HAP-1 (cell line): ENCODE measurements around the gene ARMC10.
"Not testable (repeated sequence)": the region's sequence is repeated elsewhere in the genome, so short reads cannot be mapped to it uniquely, and the experiment has no call there.

Experiments used
- DNase-seq, 2 experiments: peaks; one replicate each; pipeline ENCODE4 v3.0.0-alpha.2; 2016 to 2020; ENCODE audit warnings: low spot score in 2 of 2
- H3K27me3 ChIP-seq: fragments of 250-450 bp; sonication (Bioruptor Pico); 2 replicates; pipeline ENCODE4 v1.5.1; 2020; ENCODE audit warnings: low read depth, mild to moderate bottlenecking, moderate library complexity
- H3K36me3 ChIP-seq: fragments of 250-450 bp; sonication (Bioruptor Pico); replicated peaks from 2 replicates; pipeline ENCODE4 v1.5.1; 2020; ENCODE audit warnings: mild to moderate bottlenecking
- H3K4me1 ChIP-seq: fragments of 250-450 bp; sonication (Bioruptor Pico); 2 replicates; pipeline ENCODE4 v1.5.1; 2020; ENCODE audit warnings: mild to moderate bottlenecking
- H3K4me3 ChIP-seq: fragments of 250-450 bp; sonication (Bioruptor Pico); 2 replicates; pipeline ENCODE4 v1.5.1; 2020; ENCODE audit warnings: mild to moderate bottlenecking, moderate library complexity
- H3K9me3 ChIP-seq: fragments of 250-450 bp; sonication (Bioruptor Pico); 2 replicates; pipeline ENCODE4 v1.5.1; 2020; ENCODE audit warnings: mild to moderate bottlenecking, moderate library complexity
- in situ Hi-C: fragments of 300-500 bp; cut with MboI; formaldehyde crosslinking; loops from 3 replicates; pipeline ENCODE4 v1.14.3; 2020; ENCODE audit warnings: low sequenced_read_pairs, inconsistent platforms, mixed read lengths

Gene ARMC10

GRCh38 chr7:103074519-103075336 lies at the start of gene ARMC10, which contains the start of gene FBXL13:
ARMC10 (plus strand) TSS chr7:103075140; CDS start chr7:103075273, 133 bp downstream.
FBXL13 (minus strand) TSS chr7:103074796.
- H3K9me3 ChIP-seq = no peaks in the 10 kb centered on the region
- H3K36me3 ChIP-seq = peaks cover 18% of the 10 kb centered on the region
- no peaks in the 10 kb centered on the region for H3K27me3 ChIP-seq
- peaks cover 11% of the 10 kb centered on the region for H3K4me1 ChIP-seq
- peak; percentile 83 to 93 for DNase-seq
- peak within 1 kb of the TSS; percentile 57 for H3K4me3 ChIP-seq
- in situ Hi-C loops = loop anchor here (25.0 kb wide), 1 partner anchor 312 kb away; no protein-coding TSS in a partner anchor

GRCh38 chr7:103025341-103025740 lies 49.6 kb upstream of the ARMC10 start:
- H3K36me3 ChIP-seq = no peaks in the 10 kb centered on the region
- in situ Hi-C loops = no loop called here
- H3K4me1 ChIP-seq = no peaks in the 10 kb centered on the region
- peaks cover 3% of the 10 kb centered on the region; the same call in 1 of the 2 replicates for H3K27me3 ChIP-seq
- H3K4me3 ChIP-seq = no peak overlapping the region
- 0 out of 2 replicates have a peak, but pooled peaks cover 3% of the 10 kb centered on the region for H3K9me3 ChIP-seq
- DNase-seq = no peak

GRCh38 chr7:103031024-103031423 lies 43.9 kb upstream of the ARMC10 start:
- in situ Hi-C loops = no loop called here
- H3K4me3 ChIP-seq = no peak overlapping the region
- H3K27me3 ChIP-seq = no peaks in the 10 kb centered on the region
- H3K9me3 ChIP-seq = no peaks in the 10 kb centered on the region
- no peaks in the 10 kb centered on the region for H3K4me1 ChIP-seq
- no peak for DNase-seq
- H3K36me3 ChIP-seq = no peaks in the 10 kb centered on the region

- Histone ChIP-seq H3K4me1 (no peaks in the 10 kb centered on the region), H3K27me3 (no peaks in the 10 kb centered on the region), H3K4me3 (no peak overlapping the region), H3K9me3 (no peaks in the 10 kb centered on the region), H3K36me3 (no peaks in the 10 kb centered on the region)
- no peak for DNase-seq
- in situ Hi-C loops = no loop called here
Observed at GRCh38 chr7:103031781-103032180, 43.2 kb upstream of the ARMC10 start.

GRCh38 chr7:103034318-103034717 lies 40.6 kb upstream of the ARMC10 start:
- H3K4me1 ChIP-seq, in situ Hi-C loops: not testable (repeated sequence)

GRCh38 chr7:103037476-103037822 lies 37.5 kb upstream of the ARMC10 start:
- H3K36me3 ChIP-seq = no peaks in the 10 kb centered on the region
- DNase-seq = no peak
- H3K4me3 ChIP-seq = no peak overlapping the region
- no peaks in the 10 kb centered on the region for H3K4me1 ChIP-seq
- no peaks in the 10 kb centered on the region for H3K27me3 ChIP-seq
- in situ Hi-C loops = no loop called here
- H3K9me3 ChIP-seq = no peaks in the 10 kb centered on the region

More at GRCh38 chr7:103034318-103034717, 40.6 kb upstream of the ARMC10 start:
- not testable (repeated sequence) for DNase-seq, H3K36me3 ChIP-seq, H3K27me3 ChIP-seq, H3K9me3 ChIP-seq, H3K4me3 ChIP-seq

- H3K4me1 ChIP-seq, H3K4me3 ChIP-seq, H3K9me3 ChIP-seq, H3K27me3 ChIP-seq, H3K36me3 ChIP-seq, in situ Hi-C loops: not testable (repeated sequence)
- peak in 1 of 2 experiments; percentile 58 for DNase-seq
Observed at GRCh38 chr7:103037823-103038739, 36.9 kb upstream of the ARMC10 start.

- H3K27me3 ChIP-seq, H3K4me3 ChIP-seq, H3K4me1 ChIP-seq, DNase-seq, H3K36me3 ChIP-seq, H3K9me3 ChIP-seq, in situ Hi-C loops: not testable (repeated sequence)
Observed at GRCh38 chr7:103041815-103042214, 33.1 kb upstream of the ARMC10 start.

GRCh38 chr7:103048833-103049232 lies 26.1 kb upstream of the ARMC10 start:
- Histone ChIP-seq H3K27me3 (no peaks in the 10 kb centered on the region), H3K4me1 (no peaks in the 10 kb centered on the region), H3K9me3 (peaks cover 15% of the 10 kb centered on the region; the same call in 1 of the 2 replicates), H3K36me3 (no peaks in the 10 kb centered on the region), H3K4me3 (no peak overlapping the region)
- in situ Hi-C loops = no loop called here
- no peak for DNase-seq

GRCh38 chr7:103051519-103051918 lies 23.4 kb upstream of the ARMC10 start:
- Histone ChIP-seq H3K36me3 (no peaks in the 10 kb centered on the region), H3K4me3 (no peak overlapping the region), H3K27me3 (no peaks in the 10 kb centered on the region), H3K4me1 (no peaks in the 10 kb centered on the region), H3K9me3 (peaks cover 15% of the 10 kb centered on the region; the same call in 1 of the 2 replicates)
- in situ Hi-C loops = loop anchor here (25.0 kb wide), 1 partner anchor 289 kb away; no protein-coding TSS in a partner anchor
- DNase-seq = no peak

- in situ Hi-C loops = loop anchor here (25.0 kb wide), 1 partner anchor 294 kb away; no protein-coding TSS in a partner anchor
Observed at GRCh38 chr7:103056006-103056405, 18.9 kb upstream of the ARMC10 start.

GRCh38 chr7:103058122-103058521 lies 16.8 kb upstream of the ARMC10 start:
- DNase-seq = no peak
- Histone ChIP-seq H3K4me3 (no peak overlapping the region), H3K9me3 (no peaks in the 10 kb centered on the region), H3K36me3 (no peaks in the 10 kb centered on the region), H3K27me3 (no peaks in the 10 kb centered on the region), H3K4me1 (no peaks in the 10 kb centered on the region)
- in situ Hi-C loops = loop anchor here (25.0 kb wide), 1 partner anchor 296 kb away; no protein-coding TSS in a partner anchor

More at GRCh38 chr7:103056006-103056405, 18.9 kb upstream of the ARMC10 start:
- H3K36me3 ChIP-seq, H3K9me3 ChIP-seq, H3K4me1 ChIP-seq, H3K4me3 ChIP-seq, DNase-seq, H3K27me3 ChIP-seq: not testable (repeated sequence)

GRCh38 chr7:103059471-103059870 lies 15.5 kb upstream of the ARMC10 start:
- no peak for DNase-seq
- no peaks in the 10 kb centered on the region for H3K27me3 ChIP-seq
- H3K36me3 ChIP-seq = no peaks in the 10 kb centered on the region
- H3K4me3 ChIP-seq = no peak overlapping the region
- H3K4me1 ChIP-seq = no peaks in the 10 kb centered on the region
- H3K9me3 ChIP-seq = no peaks in the 10 kb centered on the region
- in situ Hi-C loops = loop anchor here (25.0 kb wide), 1 partner anchor 297 kb away; no protein-coding TSS in a partner anchor
